Measurements from ENCODE around the gene ZNG1A. TPM values are rescaled to one million over a fixed set of nuclear protein-coding genes. Genes with fewer than 3 reads are reported as not detected.
"Not testable (repeated sequence)": the region's sequence is repeated elsewhere in the genome, so short reads cannot be mapped to it uniquely, and the experiment has no call there.

Gene ZNG1A
- total RNA-seq, 1 donor from 2014 or later = 9.8 TPM

GRCh38 chr9:99867-100266 lies 79.0 kb downstream of the ZNG1A start:
- not testable (repeated sequence) for DNase-seq (ENCODE audit: low spot score); ATAC-seq

GRCh38 chr9:98775-99174 lies 80.1 kb downstream of the ZNG1A start:
- not testable (repeated sequence) for ATAC-seq; DNase-seq (ENCODE audit: low spot score)

DNA sequence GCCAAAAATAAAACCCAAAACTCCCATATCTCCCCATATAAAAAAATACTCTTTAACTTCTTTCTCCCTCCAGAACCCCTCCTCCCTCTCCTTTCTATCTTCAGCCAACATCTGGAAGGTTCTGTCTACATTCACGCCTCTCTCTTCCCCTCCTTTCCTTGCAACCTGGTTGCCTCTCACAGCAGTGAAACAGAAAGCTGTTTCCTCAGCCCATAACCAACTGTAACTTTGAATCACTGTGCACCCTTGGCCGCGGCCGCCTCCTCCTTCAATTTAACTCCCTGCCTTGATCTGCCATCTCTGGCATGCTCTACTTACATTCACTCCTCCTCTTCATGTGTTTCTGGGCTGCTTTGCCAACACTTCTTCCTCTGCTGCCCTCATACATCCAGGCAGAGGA lies 83.9 kb downstream of the ZNG1A start:
- DNase-seq (ENCODE audit: low spot score); ATAC-seq: not testable (repeated sequence)

- not testable (repeated sequence) for ATAC-seq
Measured at GRCh38 chr9:94323-94722, 84.5 kb downstream of the ZNG1A start.

DNA sequence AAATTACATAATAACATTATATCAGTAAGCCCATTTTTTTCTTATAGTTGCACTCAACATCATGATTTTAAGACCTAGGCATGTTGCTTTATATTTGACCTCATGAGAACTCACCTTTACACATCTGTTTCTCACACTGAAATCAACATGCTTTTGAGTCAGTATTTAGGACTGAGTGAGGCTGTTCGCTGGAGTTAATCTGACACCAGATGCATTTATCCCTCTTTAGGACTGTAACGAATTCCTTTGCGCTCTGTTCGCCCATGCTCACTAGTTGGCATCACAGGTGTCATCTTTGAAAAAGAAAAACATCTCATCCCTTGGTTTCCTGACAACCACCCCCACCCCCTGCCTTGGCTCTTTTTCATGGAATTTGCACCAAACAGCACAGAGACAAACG lies 84.9 kb downstream of the ZNG1A start:
- not testable (repeated sequence) for DNase-seq (ENCODE audit: low spot score); ATAC-seq

More at GRCh38 chr9:94323-94722, 84.5 kb downstream of the ZNG1A start:
- not testable (repeated sequence) for DNase-seq (ENCODE audit: low spot score)

DNA sequence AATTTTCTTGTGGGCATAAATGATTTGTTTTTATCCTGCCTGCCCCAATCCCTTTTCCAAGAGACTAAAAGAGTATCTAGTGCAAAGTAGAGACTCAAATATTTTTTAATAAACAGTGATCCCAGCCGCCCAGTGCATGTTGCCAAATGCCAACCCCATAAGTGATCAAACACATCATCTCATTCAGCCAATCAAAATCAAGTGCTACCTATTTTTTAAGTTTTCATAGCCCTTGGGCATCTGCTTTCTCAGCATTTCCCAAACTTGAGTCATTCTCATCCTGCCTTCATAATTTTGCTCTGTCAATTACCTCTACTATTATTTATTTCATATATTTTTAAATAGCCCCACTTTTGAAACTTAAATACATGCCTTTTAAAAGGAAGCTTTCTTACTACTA lies 88.0 kb downstream of the ZNG1A start:
- not testable (repeated sequence) for ATAC-seq; DNase-seq (ENCODE audit: low spot score)

DNA sequence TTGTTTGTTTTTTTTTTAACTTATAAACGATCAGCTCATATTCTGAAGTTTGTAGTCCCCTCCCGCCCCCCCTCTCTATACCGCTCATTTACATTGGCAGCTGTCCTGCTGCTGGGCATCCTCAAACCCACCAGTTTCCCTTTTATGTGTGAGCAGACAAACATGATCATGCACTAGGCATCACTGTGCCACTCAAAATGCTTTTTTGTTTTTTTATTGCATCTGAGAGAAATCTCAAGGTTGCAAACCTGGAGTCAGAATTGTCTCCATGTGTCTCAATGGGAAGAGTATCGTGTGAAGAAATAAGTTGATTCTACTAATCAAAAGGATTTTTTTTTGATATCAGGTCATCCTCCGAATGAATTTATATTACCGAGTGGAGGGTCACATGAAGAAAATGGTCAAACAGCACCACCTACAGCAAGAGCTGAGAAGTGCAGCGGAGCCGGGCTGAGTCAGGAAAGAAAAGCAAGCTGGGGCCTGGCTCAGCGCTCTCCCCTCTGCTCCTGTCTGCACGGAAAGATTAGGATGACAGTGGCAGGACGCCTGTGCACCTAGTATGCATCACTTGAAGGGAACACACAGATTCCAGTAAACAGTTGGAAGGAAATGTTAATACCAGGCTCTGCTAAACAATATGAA lies 90.3 kb downstream of the ZNG1A start:
- peak; percentile 99 for ATAC-seq
- not testable (repeated sequence) for DNase-seq (ENCODE audit: low spot score)

DNA sequence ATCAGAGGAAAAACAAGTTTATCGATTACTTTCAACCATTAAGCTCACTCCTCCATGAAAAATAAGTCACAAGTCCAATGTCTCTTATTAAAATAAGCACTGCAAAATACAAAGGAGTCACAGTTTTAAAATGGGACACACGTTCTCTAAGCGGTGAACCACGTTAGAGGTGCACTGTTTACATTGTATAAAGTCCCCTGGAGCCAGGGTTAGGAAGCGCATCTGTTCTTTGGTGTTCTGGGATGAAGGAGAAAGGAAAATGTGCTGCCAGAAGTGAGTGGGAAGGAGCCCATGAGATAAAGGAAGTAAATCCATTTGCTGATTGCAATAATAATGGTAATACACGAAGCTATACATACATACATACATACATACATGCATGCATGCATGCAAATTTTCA lies 91.0 kb downstream of the ZNG1A start:
- not testable (repeated sequence) for DNase-seq (ENCODE audit: low spot score); ATAC-seq

DNA sequence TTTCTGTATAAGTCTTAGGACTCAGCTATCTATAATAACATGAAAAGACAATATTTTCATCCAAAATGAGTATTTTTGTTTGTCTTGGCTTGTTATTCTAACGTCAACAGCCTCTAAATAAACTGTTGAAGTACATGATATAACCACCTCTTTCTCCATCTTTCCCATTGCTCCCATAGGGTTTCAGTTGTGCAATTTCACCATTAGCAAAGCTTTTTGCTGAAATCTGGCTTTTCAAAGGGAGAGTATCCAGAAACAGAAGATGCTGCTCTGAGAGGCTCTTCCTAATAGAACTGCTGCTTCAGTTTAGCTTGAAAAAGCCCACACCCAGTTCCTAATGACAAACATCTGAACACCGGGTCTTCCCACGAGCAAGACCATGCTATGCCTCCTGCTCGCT lies 91.8 kb downstream of the ZNG1A start:
- not testable (repeated sequence) for ATAC-seq; DNase-seq (ENCODE audit: low spot score)

DNA sequence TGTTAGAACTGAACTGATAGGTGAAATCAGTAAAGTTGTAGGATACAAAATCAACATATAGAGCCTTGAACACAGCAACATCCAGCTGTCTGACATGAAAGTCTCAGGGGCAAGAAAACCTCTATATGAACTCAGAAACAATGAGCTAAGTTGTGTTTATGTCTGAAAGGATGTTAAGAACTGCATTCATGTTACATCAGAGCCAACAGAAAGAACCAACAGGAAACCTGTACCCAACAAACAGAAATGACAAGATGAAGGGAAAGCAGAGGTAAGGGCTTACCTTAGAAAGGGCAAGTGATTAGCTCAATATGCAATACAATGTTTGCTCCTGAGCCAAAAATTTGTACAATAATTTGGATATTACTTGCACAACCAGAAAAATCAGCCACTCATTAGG lies 92.2 kb downstream of the ZNG1A start:
- not testable (repeated sequence) for ATAC-seq; DNase-seq (ENCODE audit: low spot score)

DNA sequence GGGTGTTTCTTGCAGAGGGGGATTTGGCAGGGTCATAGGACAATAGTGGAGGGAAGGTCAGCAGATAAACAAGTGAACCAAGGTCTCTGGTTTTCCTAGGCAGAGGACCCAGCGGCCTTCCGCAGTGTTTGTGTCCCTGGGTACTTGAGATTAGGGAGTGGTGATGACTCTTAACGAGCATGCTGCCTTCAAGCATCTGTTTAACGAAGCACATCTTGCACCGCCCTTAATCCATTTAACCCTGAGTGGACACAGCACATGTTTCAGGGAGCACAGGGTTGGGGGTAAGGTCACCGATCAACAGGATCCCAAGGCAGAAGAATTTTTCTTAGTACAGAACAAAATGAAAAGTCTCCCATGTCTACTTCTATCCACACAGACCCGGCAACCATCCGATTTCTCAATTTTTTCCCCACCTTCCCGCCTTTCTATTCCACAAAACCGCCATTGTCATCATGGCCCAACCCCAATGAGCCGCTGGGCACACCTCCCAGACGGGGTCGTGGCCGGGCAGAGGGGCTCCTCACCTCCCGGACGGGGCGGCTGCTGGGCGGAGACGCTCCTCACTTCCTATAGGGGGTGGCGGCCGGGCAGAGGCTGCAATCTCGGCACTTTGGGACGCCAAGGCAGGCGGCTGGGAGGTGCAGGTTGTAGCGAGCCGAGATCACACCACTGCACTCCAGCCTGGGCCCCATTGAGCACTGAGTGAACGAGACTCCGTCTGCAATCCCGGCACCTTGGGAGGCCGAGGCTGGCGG lies 95.7 kb downstream of the ZNG1A start:
- not testable (repeated sequence) for ATAC-seq; DNase-seq (ENCODE audit: low spot score)

GRCh38 chr9:78333-78732 lies 100.5 kb downstream of the ZNG1A start:
- not testable (repeated sequence) for ATAC-seq

DNA sequence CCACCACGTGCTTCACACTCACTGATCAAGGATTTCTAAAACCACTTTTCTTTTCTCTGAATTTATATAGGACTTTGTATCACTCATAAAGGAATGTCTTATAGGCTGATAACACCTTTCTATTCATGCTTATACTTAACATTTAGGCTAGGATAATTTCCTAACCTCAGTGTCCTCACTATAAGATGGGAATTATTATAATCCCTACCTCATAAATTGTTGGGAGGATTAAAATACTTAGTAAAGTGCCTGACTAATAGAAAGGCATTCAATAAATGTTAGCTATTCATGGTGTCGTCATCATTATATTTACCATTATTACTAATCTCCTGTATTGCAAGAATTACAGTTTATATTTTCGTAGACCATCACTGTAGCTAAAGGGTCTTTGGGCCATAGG lies 102.5 kb downstream of the ZNG1A start:
- not testable (repeated sequence) for ATAC-seq; DNase-seq (ENCODE audit: low spot score)

More at GRCh38 chr9:78333-78732, 100.5 kb downstream of the ZNG1A start:
- not testable (repeated sequence) for DNase-seq (ENCODE audit: low spot score)

DNA sequence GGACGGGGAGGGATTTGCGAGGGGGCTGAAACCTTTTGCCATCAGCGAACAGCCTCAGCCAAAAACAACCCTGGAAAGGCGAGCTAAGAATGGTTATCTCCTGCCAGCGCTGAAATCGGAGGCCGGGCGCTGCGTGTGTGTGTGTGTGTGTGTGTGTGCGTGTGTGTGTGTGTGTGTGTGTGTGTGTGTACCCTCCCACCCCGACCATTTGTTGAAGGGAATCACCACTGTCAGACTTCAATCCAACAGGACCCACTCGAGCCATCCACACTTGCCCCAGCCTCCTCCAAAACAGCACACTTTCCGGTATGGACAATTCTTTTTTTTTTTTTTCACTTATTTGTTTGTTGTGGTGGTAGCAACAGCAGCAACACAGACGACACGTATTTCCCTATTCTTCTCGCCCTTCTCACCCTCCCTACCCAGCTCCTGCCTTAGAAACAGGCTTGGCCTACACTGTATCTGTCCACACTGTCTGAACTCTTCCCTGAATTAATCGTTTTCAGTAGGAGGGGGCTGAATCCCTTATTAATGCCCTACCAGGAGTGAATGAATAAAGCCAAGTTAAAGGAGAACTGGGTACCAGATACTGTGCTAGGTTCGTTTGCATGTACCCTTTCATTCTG lies 104.8 kb downstream of the ZNG1A start:
- not testable (repeated sequence) for DNase-seq (ENCODE audit: low spot score)
- peak; percentile 36 for ATAC-seq

GRCh38 chr9:73076-73899 lies 105.6 kb downstream of the ZNG1A start:
- ATAC-seq = peak; percentile 62
- not testable (repeated sequence) for DNase-seq (ENCODE audit: low spot score)

Other genes starting within 250 kb of the ZNG1A start
- 4.9 TPM for gene WASHC1, start 149.6 kb downstream of the ZNG1A start, total RNA-seq
- not detected for gene FOXD4, start 60.6 kb downstream of the ZNG1A start, total RNA-seq
- 10.6 TPM for gene DOCK8, start 35.8 kb upstream of the ZNG1A start, total RNA-seq